Left lung (tissue), 10 donors: ENCODE results near the gene MGAT1. TPM values are rescaled to one million over a fixed set of nuclear protein-coding genes. Genes with fewer than 3 reads are reported as not detected.
"Not testable (repeated sequence)": the region's sequence is repeated elsewhere in the genome, so short reads cannot be mapped to it uniquely, and the experiment has no call there.

ENCODE experiments used
- ATAC-seq: fragments of 200-7000 bp; cut with Tn5 transposase; one replicate; pipeline ENCODE4 v1.9.1; 2020; ENCODE audit warnings: moderate library complexity
- DNase-seq, 4 donors: peaks; one replicate each; pipeline ENCODE4 v3.0.0-alpha.2; 2013 to 2020
- H3K27ac ChIP-seq, 2 donors: fragments of 200-600 bp; sonication (generic) in 1 of 2; one replicate each; pipeline versions ENCODE4 v1.5.0 to v1.8.0; 2020 to 2021
- H3K27me3 ChIP-seq, 2 donors: fragments of 200-600 bp; sonication (generic) in 1 of 2; one replicate each; pipeline versions ENCODE4 v1.5.0 to v1.8.0; 2020 to 2021
- H3K36me3 ChIP-seq, 2 donors: fragments of 200-600 bp; sonication (generic) in 1 of 2; one replicate each; pipeline versions ENCODE4 v1.5.0 to v1.8.0; 2020 to 2021
- H3K4me1 ChIP-seq, 2 donors: fragments of 200-600 bp; one replicate each; pipeline ENCODE4 v1.8.0; 2021
- H3K4me3 ChIP-seq, 2 donors: fragments of 200-600 bp; sonication (generic) in 1 of 2; one replicate each; pipeline versions ENCODE4 v1.5.0 to v1.8.0; 2020 to 2021; ENCODE audit warnings: mild to moderate bottlenecking in 1 of 2
- H3K9me3 ChIP-seq, 2 donors: fragments of 200-600 bp; sonication (generic) in 1 of 2; one replicate each; pipeline versions ENCODE4 v1.5.0 to v1.8.0; 2020 to 2021
- intact Hi-C, 2 donors: fragments of 100-400 bp; cut with DNase I; formaldehyde crosslinking; loops; one replicate each; pipeline versions ENCODE4 v1.11.2 to v1.14.2; 2022
- polyA plus RNA-seq, 6 donors: library from polyadenylated mRNA; unstranded; fragments of 120-200 nt; gene quantifications; one replicate each; pipeline ENCODE4 v1.2.1, GENCODE V29; 2013; ENCODE audit not compliant: insufficient read length in 6 of 6
- total RNA-seq, 2 donors: library from RNA; stranded (reverse); fragmentation: NEBNext Ultra II Directional; extraction: Animal tissue kit (Norgen Biotek cat#: 25700); gene quantifications; one replicate each; pipeline ENCODE4 v1.2.1, GENCODE V29; 2021
- TF ChIP-seq, protein P1 (sequence below), 2 donors: fragments of 200-600 bp; sonication (generic) in 1 of 2; IDR thresholded peaks; one replicate each; pipeline versions ENCODE4 v1.5.0 to v1.8.0; 2021; ENCODE audit warnings: antibody characterized with exemption in 2 of 2
- donor health status: DM: no; HTN: yes; CAD: no.
- donor health status: DM: no; HTN: no; CAD: no.

The MGAT1 gene
- total and polyA plus RNA-seq, 8 donors = 70.6 to 263 (median 86.0) TPM

DNA sequence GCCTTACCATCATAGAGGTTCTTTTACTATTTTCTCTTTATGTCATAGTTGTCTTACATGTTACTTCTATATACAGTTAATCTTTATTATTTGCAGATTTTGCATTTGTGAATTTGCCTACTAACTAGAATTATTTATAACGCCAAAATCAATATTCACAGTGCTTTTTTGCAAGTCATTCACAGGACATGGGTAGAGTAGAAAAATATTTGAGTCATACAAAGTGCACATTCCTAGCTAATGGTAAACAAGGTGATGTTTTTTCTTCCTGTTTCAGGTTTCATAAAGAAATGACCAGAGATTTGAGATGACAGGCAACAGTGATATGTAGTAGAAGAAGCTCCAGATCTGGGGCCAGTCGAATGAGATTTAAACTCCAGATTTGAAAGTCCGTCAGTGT lies 32.8 kb downstream of the MGAT1 start:
- Histone ChIP-seq H3K4me1 (no peaks in the 10 kb centered on the region), H3K9me3 (peaks cover 0 to 19% of the 10 kb centered on the region in 2 donors), H3K27ac (no peak overlapping the region), H3K27me3 (peaks cover 0 to 8% of the 10 kb centered on the region in 2 donors), H3K36me3 (no peaks in the 10 kb centered on the region), H3K4me3 (no peak overlapping the region)
- intact Hi-C loops = no loop called here
- TF ChIP-seq, protein P1, sequence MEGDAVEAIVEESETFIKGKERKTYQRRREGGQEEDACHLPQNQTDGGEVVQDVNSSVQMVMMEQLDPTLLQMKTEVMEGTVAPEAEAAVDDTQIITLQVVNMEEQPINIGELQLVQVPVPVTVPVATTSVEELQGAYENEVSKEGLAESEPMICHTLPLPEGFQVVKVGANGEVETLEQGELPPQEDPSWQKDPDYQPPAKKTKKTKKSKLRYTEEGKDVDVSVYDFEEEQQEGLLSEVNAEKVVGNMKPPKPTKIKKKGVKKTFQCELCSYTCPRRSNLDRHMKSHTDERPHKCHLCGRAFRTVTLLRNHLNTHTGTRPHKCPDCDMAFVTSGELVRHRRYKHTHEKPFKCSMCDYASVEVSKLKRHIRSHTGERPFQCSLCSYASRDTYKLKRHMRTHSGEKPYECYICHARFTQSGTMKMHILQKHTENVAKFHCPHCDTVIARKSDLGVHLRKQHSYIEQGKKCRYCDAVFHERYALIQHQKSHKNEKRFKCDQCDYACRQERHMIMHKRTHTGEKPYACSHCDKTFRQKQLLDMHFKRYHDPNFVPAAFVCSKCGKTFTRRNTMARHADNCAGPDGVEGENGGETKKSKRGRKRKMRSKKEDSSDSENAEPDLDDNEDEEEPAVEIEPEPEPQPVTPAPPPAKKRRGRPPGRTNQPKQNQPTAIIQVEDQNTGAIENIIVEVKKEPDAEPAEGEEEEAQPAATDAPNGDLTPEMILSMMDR (IDR thresholded peaks at IDR 0.05) = no peak
- no peak for DNase-seq
- no peak for ATAC-seq

DNA sequence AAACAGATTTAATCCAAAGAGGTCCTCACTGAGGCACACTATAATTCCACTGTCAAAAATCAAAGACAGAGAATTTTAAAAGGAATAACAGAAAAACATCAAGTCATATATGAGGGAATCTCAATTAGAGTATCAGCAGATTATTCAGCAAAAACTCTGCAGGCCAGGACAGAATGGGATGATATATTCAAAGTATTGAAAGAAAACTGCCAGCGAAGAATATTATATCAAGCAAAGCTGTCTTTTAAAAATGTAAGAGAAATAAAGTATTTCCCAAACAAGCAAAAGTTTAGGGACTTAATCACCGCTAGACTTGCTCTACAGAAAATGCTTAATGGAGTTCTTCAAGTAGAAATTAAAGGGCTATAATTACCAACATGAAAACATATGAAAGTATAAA lies 47.0 kb downstream of the MGAT1 start:
- ATAC-seq (no peak), DNase-seq (no peak)
- TF ChIP-seq, protein P1 (IDR thresholded peaks at IDR 0.05) = no peak
- H3K36me3 ChIP-seq = no peaks in the 10 kb centered on the region
- H3K4me1 ChIP-seq = no peaks in the 10 kb centered on the region
- H3K27ac ChIP-seq = no peak overlapping the region
- H3K27me3 ChIP-seq = peaks cover 0 to 6% of the 10 kb centered on the region in 2 donors
- peaks cover 0 to 36% of the 10 kb centered on the region in 2 donors for H3K9me3 ChIP-seq
- no peak overlapping the region for H3K4me3 ChIP-seq
- intact Hi-C loops = no loop called here

DNA sequence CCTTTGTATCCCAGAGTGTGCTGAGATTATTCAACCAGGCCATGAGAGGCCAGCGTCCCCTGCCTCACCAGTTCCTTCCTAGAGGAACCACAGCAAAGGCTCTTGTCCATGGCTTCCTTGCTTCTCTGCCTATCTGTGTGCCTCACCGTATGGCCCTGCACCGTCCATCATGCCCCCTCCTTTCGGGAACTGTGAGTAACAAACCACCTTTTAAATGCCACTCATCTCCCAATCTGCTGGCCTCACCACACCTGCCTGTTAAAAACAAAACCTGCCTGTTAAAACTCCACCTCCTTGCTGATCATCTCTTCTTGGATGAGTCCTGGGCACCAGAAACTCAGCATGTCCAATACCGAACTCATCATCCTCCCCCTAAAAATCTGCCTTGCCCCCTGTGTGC lies 58.4 kb downstream of the MGAT1 start:
- no peak for DNase-seq
- Histone ChIP-seq H3K27me3 (peaks cover 0 to 42% of the 10 kb centered on the region in 2 donors), H3K27ac (no peak overlapping the region), H3K4me3 (no peak overlapping the region), H3K9me3 (no peaks in the 10 kb centered on the region), H3K36me3 (no peaks in the 10 kb centered on the region), H3K4me1 (no peaks in the 10 kb centered on the region)
- TF ChIP-seq, protein P1 (IDR thresholded peaks at IDR 0.05) = no peak
- intact Hi-C loops = no loop called here
- ATAC-seq = no peak

DNA sequence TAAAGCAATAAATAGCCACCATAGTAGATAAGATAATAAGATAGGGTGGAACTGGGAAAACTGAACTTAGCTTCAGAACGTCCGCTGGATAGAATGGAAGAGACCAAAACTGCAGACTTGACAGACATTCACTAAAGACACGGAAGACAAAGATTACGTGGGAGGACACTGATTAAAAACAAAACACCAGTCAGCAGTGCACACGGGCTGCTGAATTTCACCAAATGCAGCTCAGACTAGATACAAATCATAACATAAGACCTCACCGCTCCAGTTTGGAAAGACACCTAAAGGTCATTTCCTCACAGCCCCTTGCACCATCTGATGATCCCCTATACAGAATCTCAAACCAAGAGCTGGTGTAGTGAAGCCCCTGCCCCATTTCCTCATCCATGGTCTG lies 59.9 kb downstream of the MGAT1 start:
- no peaks in the 10 kb centered on the region for H3K36me3 ChIP-seq
- no peak overlapping the region for H3K27ac ChIP-seq
- intact Hi-C loops = no loop called here
- H3K4me1 ChIP-seq = no peaks in the 10 kb centered on the region
- no peak overlapping the region for H3K4me3 ChIP-seq
- H3K27me3 ChIP-seq = peaks cover 0 to 52% of the 10 kb centered on the region in 2 donors
- TF ChIP-seq, protein P1 (IDR thresholded peaks at IDR 0.05) = no peak
- DNase-seq (no peak), ATAC-seq (no peak)
- no peaks in the 10 kb centered on the region for H3K9me3 ChIP-seq

DNA sequence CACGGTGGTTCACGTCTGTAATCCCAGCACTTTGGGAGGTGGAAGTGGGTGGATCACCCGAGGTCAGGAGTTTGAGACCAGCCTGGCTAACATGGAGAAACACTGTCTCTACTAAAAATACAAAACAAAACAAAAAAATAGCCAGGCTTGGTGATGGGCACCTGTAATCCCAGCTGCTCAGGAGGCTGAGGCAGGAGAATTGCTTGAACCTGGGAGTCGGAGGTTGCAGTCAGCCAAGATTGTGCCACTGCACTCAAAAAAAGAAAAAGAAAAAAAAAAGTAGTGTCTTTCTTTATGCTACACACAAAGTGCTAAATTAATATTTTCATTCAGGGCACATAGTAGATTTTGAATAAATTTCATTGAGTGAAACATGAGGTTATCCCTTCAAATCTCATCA lies 61.7 kb downstream of the MGAT1 start:
- intact Hi-C loops, ATAC-seq, DNase-seq, H3K4me1 ChIP-seq, H3K9me3 ChIP-seq, H3K4me3 ChIP-seq, H3K36me3 ChIP-seq, H3K27ac ChIP-seq: not testable (repeated sequence)
- peaks cover 0 to 58% of the 10 kb centered on the region in 2 donors for H3K27me3 ChIP-seq

DNA sequence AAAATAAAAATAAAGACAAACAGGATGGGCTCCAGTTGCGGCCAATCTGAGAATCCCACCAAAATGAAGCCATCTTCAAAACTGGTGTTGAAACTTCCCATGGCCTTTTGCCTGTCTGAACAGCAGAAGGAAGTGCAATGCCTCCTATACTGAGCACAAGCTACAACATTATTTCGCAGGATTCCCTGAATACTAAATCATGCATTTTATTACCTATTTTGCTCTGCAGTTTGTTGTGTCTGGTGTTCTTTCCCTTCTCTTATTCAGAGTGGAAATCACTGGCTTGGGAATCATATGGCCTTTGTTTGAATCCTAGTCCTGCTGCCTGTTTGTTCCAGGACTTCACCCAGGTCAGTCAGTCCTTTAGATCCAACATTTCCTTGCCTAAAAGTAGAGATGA lies 62.6 kb downstream of the MGAT1 start, which contains the start of gene OR2Y1:
OR2Y1 (minus strand) TSS at position 101 of the 400 bp plus-strand sequence; CDS start at position 101, 0 bp downstream.
- TF ChIP-seq, protein P1 (IDR thresholded peaks at IDR 0.05) = no peak
- no peak for ATAC-seq
- intact Hi-C loops = no loop called here

More for the DNA sequence above, 62.6 kb downstream of the MGAT1 start, which contains the start of gene OR2Y1:
- no peaks in the 10 kb centered on the region for H3K4me1 ChIP-seq
- H3K27ac ChIP-seq = no peak within 1 kb of the TSS
- no peak within 1 kb of the TSS for H3K4me3 ChIP-seq
- H3K9me3 ChIP-seq = no peaks in the 10 kb centered on the region
- peaks cover 0 to 58% of the 10 kb centered on the region in 2 donors for H3K27me3 ChIP-seq
- H3K36me3 ChIP-seq = no peaks in the 10 kb centered on the region
- no peak for DNase-seq
